A673 (cell line): Measurements from ENCODE around the gene SRSF4.

Experiments used
- CTCF ChIP-seq: fragments of 300-800, 200-600 bp; sonication (generic); conservative IDR thresholded peaks from 2 replicates; pipeline ENCODE4 v1.5.1; 2017; ENCODE audit warnings: low read depth, mild to moderate bottlenecking, antibody characterized with exemption, low read length, moderate library complexity, mixed read lengths
- EZH2 ChIP-seq: fragments of 200-600 bp; sonication (generic); IDR thresholded peaks from 2 replicates; pipeline ENCODE4 v1.6.1; 2017; ENCODE audit warnings: borderline replicate concordance, low read depth, mild to moderate bottlenecking, mixed read lengths, antibody characterized with exemption, low read length; ENCODE audit not compliant: poor library complexity, severe bottlenecking

DNA sequence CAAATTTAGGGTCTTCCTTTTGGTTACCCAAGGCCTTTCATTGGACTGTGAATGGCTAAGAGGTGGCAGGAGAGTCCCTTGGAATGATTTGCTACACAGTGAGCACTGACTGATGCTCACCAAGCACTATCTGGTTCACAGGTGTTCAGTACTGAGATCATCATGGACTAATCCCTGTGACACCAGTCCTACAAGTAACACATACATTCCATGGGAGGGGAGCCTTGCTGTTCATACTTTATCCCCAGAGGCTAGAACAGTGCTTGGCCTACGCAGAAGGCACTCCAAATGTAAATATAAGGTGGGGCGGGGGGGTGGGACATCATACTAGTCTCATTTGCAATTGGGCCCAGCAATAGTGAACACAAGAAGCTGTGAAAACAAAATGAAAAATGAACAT, 37.5 kb downstream of the SRSF4 start:
- TF ChIP-seq EZH2 (no peak), CTCF (no peak)
